ENCODE results near the gene ZNF618.
"Not testable (repeated sequence)": the region's sequence is repeated elsewhere in the genome, so short reads cannot be mapped to it uniquely, and the experiment has no call there.

ZNF618 gene

DNA sequence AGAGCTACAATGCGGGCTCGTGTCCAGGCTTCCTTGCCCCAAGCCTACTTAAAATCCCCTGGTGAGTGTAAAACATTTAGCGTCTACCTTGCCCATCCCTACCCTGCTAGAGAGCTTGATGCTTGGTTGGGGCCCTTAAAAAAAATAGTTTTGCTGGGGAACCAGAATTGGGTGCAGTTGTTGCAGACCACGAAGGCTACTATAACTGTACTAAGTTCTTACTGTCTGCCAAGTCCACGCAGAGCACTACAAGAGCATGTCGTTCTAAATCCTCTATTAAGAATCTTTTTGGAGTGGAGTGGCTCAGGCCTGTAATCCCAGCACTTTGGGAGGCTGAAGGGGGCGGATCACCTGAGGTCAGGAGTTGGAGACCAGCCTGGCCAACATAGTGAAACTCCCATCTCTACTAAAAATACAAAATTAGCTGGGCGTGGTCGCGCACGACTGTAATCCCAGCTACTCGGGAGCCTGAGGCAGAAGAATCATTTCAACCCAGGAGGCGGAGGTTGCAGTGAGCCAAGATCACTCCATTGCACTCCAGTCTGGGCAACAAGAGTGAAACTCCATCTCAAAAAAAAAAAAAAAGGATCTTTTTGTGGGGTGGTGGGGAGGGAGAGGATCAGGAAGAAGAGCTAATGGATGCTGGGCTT lies 206.8 kb downstream of the ZNF618 start:
- DNase-seq (ENCODE audit: low read depth) = not testable (repeated sequence)

DNA sequence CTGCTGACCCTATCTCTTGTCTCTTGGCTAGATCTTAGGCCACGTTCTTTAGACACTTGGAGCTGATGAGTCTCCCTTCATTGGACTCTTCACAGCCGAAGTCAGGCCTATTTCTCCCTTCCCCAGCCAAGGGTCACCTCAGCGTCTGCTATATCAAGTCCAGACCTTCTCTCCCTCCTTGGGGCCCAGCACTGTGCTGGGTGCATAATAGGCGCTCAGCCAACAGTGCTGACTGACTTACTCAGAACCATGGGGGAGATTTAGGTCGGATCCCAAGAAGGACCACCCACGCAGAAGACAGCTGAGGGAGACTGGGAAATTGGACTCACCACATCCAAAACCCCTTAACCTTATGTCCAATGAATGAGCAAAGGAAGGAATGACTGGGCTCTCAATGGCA lies 207.6 kb downstream of the ZNF618 start:
- no peak for DNase-seq (ENCODE audit: low read depth)

DNA sequence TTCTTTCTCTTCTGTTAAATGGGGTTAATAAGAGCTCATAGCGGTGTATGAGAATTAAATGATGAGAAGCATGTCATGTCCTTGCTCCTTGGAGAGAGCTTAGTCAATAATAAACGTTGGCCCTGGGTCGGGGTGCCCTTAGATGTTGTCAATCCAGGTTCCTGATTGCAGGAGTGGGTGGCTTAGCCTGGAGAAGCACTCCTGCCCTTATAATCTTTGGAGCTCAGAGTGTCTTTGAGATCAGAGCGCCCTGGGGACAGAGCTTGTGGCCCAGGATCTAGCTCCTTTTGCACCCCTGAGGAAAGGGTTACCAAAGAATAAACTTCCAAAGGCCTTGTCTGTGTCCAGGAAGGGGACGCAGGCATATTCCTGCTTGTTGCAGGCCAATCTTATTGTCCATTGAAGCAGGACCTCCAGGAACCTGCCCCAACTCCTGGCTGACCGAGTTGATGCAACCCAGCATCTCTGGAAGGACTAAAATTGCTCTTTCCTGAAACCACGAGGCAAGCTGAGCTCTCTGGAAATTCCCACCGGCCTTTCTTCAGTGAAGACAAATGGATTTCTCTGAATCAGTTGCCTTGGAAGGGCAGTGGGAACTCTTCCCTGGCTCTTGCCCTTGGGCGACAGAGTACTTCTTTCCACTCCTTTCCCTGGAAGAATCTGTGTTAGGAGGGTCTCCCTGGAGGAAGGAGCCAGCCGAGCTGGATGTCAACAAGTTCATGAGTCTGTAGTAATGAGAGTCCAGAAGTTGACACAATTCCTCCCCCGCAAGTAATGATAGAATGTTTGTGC lies 208.4 kb downstream of the ZNF618 start:
- DNase-seq (ENCODE audit: low read depth) = no peak

DNA sequence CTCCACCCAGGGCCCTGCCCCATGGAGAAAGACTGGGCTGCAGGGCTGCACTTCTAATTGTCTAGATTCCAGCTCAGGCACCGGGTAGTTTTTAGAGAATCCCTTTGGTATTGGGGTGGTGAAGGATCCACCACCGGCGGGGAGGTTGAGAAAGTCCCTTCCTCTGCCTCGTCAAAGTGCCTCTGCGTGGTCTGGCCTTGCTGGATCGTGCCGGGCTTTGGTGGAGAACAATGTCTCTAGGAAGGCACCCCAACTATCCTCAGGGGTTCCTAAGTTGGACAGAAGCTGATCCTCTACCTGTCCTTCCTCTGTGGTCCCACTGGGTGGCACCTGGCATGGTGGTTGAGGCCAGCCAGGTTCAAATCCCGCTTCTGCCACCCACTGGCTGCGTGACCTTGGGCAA lies 209.3 kb downstream of the ZNF618 start:
- no peak for DNase-seq (ENCODE audit: low read depth)

DNA sequence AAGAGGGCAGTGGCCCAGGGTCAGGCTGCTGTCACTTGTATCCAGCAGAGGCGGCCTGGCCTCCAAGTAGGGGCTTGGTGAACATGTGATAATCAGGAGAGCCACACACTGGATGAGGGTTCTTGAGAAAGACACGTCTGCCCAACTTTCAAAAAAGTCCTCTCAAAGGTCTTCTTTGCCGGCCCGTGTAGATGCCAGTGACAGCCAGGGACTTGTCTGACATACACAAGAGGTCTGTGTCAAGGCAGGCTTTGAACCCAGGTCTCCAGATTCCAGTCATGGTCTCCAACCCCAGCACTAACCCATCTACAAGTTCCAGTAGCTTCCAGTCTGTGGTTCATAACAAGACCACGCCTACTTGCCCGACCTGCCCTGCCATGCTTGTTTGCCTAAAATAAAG lies 209.9 kb downstream of the ZNF618 start:
- DNase-seq (ENCODE audit: low read depth) = no peak

DNA sequence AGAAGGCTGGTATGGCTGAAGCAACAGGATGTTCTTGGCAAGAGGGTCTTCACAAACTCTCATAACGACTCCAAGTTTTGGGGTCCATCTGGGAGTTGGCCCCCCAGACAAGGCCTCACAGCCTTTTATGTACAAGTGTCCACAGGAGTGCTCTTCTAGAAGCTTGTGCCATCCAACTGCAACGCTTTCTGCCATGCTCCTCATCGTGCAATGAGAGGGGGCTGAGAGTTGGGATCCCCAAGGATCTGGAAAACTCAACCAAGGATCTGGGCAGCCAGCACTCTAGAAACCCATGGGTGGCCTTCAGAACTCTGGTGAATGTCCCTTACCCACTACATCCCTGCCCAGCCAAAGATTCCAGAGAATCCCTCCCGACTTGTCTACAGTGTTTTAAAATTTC lies 210.5 kb downstream of the ZNF618 start:
- DNase-seq (ENCODE audit: low read depth) = no peak

DNA sequence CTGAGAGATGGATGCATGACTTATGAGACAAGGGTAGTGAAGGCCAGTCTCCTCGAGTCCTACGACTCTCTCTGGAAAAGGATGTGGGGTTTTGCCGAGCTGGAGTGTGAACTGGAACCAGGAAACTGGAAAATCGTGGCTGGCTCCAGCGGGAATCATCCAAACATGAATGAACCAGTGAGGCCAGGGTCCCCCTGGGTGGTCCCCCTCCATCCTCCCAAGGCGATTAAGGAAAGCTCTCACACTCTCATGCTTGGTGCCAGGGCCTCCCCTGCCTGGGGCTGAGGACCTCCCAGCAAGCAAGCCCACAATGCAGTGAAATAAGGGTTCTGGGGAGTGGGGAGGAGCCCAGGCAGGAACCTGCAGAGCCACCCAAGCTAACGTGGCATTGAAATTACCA lies 211.6 kb downstream of the ZNF618 start:
- DNase-seq (ENCODE audit: low read depth) = no peak

DNA sequence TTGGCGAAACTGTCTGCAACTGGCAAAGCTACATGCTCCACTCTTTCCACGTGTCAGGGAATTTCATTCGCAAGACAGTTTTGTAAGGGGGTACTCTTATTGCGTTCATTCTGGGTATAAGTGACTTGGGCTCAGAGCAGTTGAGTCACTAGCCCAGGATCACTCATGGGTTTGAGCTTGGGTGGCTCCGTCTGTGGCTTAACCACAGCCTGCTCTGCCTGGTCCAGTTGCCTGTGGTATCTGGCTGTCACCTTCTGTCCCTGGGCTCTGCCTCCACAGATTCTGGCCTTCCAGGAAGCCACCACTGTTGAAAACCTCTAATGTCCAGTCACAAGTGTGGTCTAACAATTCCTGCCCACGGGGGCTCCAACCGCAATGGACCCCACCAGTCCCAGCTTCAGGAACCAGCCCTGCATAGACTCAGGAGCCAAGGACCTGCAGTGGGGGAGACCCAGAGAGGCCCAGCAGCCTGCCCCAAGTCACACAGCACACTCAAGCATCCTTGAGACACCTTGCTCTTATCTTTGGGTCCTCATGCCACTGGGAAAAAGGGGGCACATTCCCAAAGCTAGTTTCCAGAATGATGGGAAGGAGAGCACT lies 212.6 kb downstream of the ZNF618 start:
- DNase-seq (ENCODE audit: low read depth) = no peak

DNA sequence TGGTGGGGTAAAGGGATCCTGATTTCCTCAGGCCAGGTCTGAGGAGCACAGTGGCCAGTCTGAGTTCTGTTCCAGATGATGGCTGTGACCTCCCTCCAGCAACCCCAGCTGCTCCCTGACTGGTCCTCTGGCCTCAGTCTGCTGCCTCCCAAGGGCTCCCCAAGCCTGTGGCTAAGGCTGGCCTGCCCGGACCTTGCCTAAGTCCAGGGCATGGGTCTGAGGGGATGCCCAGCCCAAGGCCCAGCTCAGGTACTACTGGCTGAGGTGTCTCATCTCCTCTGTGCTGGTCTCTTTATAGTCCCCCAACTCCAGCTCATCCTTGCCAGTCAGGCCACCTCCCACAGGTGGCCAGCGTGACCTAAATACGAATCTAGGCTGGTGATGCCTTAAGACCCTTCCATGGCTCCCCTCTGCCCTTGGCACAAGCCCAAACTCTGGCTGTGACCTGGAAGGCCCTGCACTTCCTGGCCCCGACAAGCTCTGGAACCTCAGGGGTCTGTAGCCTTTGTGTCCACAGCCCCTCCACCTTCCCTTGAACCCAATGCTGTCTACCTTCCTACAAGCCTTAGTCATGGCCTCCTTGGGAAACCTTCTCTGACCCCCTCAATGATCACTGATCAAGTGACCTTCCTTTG lies 213.2 kb downstream of the ZNF618 start:
- DNase-seq (ENCODE audit: low read depth) = no peak

DNA sequence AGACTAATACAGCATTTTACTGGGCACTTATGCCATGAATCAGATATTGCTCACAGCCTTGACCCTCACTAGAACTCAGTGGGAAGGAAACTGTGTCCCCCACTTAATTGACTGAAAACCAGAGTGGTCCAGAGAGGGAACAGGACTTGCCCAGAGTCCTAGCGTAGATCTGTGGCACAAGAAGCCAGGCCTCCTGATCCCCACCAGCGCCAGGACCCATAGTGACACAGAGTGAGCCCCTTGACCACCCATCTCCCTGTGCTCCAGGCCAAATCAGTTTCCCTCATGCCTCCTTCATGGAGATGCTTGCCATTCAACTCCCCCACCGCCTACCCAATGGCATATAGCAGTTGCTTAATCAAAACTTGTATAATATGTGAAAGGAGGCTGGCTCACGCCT lies 214.7 kb downstream of the ZNF618 start:
- DNase-seq (ENCODE audit: low read depth) = no peak

DNA sequence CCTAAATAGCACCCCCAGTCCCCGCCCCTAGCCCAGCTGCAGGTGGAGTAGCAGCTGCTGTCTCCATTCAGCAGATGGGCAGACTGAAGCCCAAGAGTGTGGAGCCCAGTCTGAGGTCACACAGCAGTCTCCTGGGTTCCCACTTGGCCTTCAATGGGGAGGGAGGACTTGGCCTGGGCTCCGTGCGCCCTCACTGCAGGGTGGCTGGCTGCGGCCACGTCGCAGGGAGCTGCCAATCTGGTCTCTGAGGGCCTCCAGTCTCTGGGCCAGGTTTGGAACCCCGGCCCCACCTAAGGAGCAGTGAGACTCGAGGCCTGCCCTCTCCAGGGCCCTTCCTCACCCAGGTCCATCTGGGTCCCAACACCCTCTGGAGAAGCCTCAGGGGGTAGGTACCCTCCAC lies 215.6 kb downstream of the ZNF618 start:
- DNase-seq (ENCODE audit: low read depth) = no peak

DNA sequence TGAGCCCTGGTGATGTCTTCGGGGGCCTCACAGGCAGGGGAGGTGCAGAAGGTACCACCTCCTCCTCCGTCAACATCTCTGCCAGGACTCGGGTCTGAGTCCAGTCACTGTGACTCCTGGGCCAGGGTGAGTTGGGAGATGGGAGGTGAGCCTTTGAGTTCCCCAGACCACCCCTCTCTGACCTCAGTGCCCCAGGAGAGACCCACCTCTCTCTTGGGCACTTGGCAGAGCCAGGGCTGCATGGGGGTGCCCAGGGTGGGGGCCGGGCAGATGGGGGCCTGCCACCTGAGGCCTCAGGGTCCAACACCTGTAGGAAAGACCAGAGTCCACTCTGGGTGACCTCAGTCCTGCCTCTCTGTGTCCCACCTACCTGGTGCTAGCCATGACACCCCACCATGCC lies 216.2 kb downstream of the ZNF618 start:
- no peak for DNase-seq (ENCODE audit: low read depth)

DNA sequence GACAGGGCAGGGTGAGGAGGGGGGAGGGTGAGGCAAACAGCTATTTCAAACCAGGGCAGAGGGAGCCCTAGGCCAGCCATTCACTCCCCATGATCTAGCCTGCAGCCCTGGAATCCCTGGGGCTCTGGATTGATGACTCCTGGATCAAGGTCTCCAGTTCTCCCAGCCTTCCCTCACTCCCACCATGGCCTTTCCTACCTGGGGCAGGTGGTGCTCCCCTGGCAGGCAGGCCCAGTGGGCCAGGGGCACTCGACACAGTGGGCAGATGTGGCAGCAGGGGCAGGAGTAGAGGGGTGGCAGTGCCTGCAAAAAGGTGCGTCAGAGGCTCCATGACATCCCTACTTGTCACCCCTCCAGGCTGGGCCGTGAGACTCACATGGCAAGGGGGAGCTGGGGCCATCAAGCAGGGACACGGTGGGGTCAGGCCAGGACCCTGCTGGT lies 216.9 kb downstream of the ZNF618 start:
- no peak for DNase-seq (ENCODE audit: low read depth)

DNA sequence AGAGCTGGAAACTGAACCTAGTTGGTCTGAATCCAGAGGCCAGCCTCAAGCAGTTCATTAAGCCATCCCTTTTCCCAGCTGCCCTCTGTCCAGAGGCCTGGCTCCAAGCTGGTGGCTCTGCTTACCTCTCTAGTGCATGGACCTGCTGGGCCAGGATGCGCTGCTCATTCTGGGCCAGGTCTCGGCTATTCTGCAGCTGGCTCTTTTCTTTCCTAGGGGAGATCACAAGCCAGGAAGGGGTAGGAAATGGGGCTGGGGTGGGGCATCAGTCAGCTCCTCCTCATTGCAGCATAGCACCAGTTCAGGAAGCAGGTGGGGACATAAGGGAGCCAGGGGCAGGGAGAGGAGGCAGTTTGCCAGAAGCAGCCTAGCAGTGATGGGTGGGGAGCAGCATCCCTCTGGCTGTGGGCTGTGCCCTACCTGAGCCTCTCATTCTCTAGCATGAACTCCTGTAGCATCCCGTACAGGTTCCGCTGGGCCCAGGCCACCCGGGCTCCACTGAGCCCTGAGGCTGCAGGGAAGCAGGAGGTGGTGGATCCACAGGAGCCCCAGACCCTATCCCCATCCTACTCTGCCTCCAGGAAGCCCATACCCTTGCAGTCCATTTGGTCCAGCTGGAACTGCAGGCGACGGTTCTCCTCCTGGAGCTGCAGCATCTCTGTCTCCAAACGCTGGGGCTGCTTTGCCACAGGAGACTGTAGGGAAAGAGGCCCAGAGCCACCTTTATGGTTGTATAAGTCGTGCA lies 217.8 kb downstream of the ZNF618 start:
- DNase-seq (ENCODE audit: low read depth) = no peak

DNA sequence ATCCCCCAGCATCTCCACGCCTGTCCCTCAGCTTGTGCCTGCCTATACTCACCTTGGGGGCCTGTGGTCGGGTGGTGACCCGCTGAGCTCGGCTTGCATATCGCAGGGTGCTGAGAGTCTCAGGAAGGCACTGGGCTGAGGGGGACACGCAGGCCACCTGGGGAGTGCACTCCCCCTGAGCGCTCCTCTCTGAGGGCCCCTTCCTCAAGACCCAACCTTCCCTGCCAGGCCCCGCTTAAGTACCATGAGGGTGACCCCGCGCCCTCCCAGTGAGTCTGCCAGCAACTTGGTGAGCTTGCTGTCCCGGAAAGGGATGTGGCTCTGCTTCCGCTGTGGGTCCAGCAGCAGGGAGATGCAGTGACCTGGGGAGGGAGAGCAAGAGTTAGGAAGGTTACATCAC lies 218.9 kb downstream of the ZNF618 start:
- DNase-seq (ENCODE audit: low read depth) = no peak

DNA sequence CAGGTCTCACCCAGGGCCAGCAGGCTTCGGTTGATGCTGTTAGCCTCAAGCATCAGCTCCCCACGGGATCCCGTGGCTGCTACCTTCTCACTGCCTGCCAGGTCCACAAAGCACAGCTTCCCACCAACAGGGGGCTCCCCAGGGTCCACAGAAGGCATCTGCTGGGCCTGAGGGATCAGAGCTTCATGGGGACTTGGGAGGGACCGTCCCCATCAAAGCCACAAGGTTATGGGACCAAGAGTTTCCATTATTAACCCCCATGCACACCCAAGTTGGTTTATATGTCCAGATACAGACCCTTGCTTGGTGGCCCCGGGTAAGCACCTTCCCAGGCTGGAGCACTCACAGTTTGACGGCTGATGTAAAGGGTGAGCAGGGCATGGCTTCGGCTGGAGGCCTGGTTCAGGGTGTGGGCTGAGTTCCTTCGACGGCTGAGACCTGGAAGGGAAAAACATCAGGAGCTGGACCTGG lies 220.0 kb downstream of the ZNF618 start:
- no peak for DNase-seq (ENCODE audit: low read depth)

DNA sequence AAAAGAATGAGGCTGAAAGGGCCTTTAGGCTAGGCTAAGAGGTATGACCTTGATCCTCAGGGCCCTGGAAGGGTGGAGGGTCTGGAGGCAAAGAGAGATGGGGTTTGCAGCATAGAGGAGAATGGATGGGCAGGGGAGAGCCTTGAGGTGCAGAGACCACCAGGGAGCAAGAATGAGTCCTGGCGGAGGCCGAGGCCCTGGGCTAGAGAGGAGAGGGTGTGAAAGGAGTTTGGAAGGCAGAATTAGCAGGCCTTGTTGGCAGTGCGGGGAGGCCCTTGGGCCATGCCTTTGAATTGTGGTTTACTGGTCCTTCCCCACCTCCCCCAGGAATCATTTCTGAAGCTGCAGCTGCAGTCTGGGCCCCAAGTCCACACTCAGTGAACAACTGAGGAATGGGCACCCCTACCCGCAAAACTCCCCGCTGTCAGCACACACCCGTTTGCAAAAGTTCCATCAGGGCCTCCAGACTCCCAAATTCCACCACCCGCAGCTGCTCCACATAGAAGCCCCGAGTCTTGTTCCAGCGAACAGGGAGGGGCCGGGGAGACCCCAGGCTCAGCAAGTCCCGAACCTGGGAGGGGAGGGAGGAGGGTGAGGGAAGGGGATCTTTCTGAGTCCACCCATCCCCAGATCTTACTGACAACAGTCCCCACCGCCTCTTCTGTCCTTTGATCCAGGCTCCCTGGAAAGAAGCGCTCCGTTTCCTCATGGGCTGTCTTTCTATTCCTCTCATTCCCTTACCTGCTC lies 220.9 kb downstream of the ZNF618 start:
- DNase-seq (ENCODE audit: low read depth) = no peak

DNA sequence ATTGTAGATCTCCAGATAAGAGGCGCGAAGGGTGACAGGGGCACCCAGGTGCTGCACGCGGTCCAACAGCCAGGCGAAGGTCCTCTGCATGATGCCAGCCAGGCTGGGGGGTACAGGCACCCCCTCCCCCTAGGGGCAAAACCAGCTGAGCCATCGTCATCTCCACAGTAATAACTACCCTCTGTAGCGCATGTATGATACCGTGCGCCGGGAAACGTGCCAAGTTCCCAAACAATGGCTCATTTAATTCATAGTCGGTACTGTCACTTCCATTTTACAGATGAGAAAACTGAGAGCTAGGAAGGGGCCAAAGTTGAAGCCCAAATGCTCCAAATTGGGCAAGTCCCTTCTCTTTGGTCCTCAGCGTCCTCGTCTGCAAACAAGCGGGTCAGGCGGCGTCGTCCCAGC lies 221.5 kb downstream of the ZNF618 start:
- no peak for DNase-seq (ENCODE audit: low read depth)

DNA sequence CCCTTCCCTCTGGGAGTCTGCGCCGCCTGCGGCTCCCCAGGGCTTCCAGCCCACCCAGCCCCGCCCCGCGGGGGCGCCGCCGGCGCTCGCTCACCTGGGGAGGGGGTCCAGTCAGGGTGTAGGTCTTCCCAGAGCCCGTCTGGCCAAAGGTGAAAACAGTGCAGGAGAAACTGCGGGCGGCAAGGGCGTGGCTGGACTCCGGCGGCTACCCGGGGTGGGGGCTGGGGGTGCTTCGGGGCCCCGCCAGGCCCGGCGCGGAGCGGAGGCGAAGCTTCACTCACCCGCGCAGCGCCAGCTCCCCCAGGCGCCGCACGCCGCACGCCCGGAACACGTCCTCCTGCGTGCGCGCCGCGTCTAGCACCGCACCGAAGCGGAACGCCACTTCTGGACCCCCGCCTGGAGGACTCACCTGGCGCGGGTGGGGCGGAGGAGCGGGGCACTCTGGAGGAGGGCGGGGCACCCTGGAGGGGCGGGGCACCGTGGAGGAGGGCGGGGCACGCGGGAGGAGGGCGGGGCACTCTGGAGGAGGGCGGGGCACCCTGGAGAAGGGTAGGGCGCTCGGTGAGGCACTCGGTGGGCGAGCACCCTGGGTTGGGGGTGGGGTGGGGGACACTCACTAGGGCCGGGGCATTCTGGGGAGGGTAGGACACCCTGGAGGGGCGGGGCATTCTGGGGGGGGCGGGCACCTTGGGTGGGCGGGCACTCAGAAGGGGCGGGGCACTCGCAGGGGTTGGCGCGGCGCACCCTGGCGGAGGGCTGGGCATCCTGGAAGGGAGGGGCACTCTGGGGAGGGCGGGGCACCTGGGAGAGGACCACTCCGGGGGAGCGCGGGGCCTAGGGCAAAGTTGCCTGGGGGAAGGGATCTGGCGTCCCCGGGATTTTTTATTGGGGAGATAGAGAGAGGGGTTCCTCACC lies 222.2 kb downstream of the ZNF618 start:
- DNase-seq (ENCODE audit: low read depth) = no peak

All from GM04504 (cell line).